Cardiac muscle cell (in vitro differentiated cells and primary cell): Measurements from ENCODE around the gene ANO6. TPM values are rescaled to one million over a fixed set of nuclear protein-coding genes. Genes with fewer than 3 reads are reported as not detected.

ENCODE experiments used
- DNase-seq, 2 donors: peaks; one replicate each; pipeline versions ENCODE4 v3.0.0 to v3.0.0-alpha.2; 2010 to 2017; ENCODE audit warnings: low read depth in 1 of 2, low spot score in 1 of 2
- H3K27ac ChIP-seq: fragments of 200-600 bp; sonication (generic); 2 replicates; pipeline ENCODE4 v1.5.1; 2016
- H3K27me3 ChIP-seq: fragments of 200-600 bp; sonication (generic); 2 replicates; pipeline ENCODE4 v1.6.0; 2016; ENCODE audit warnings: control low read depth
- H3K36me3 ChIP-seq: fragments of 200-600 bp; sonication (generic); 2 replicates; pipeline ENCODE4 v1.5.1; 2016; ENCODE audit warnings: control low read depth
- H3K4me1 ChIP-seq: fragments of 200-600 bp; sonication (generic); 2 replicates; pipeline ENCODE4 v1.8.1; 2017; ENCODE audit warnings: low read depth, mild to moderate bottlenecking, mixed run types
- H3K4me3 ChIP-seq: fragments of 200-600 bp; sonication (generic); 2 replicates; pipeline ENCODE4 v1.5.1; 2016; ENCODE audit warnings: mild to moderate bottlenecking
- H3K9me3 ChIP-seq: fragments of 200-600 bp; sonication (generic); 2 replicates; pipeline ENCODE4 v1.5.1; 2017; ENCODE audit warnings: low read depth, mild to moderate bottlenecking, control low read depth
- CTCF ChIP-seq: IDR thresholded peaks from 2 replicates; pipeline ENCODE4 v1.5.1; 2012; ENCODE audit warnings: low read depth, mild to moderate bottlenecking, low read length
- polyA plus RNA-seq: library from polyadenylated mRNA; unstranded; fragments of >200 nt; fragmentation: Nextera tagmentation; extraction: Ambion mirVana; gene quantifications from 2 replicates; pipeline ENCODE4 v1.2.1, GENCODE V29; 2016
- total RNA-seq: library from RNA; depleted of rRNA; stranded (reverse); fragments of >200 nt; gene quantifications from 2 replicates; pipeline ENCODE4 v1.2.3, GENCODE V29; 2016

The ANO6 gene
- total and polyA plus RNA-seq, 2 experiments from 2014 or later, result 36.0 to 50.8 TPM

DNA sequence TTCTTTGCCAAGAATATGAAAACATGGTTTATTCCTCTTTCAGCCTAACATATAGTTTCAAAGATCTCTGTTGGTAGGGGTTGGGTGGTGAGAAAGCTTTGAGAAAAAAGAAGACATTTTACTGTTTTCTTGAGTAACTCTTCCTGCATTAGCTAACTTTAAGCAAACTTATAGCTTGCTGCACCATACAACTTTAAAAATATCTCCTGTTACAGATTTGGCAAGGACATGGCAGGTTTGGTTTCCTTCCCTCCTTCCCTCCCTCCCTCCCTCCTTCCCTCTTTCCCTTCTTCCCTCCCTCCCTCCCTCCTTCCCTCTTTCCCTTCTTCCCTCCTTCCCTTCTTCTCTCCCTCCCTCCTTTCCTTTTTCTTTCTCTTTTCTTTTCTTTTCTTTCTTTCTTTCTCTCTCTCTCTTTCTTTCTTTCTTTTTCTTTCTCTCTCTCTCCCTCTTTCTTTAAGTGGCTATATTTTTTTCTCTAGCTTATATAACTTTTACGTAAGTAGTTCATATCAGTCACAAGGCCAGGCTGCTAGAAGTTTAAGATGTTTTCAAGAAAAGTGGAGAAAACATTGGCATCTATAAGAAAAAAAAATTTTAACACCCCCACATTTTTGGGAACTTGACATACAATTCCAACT, 26.0 kb upstream of the ANO6 start:
- H3K27me3 ChIP-seq, result no peaks in the 10 kb centered on the region
- no peak overlapping the region for H3K4me3 ChIP-seq
- H3K9me3 ChIP-seq, result no peaks in the 10 kb centered on the region
- H3K36me3 ChIP-seq, result no peaks in the 10 kb centered on the region
- no peak for TF ChIP-seq CTCF
- DNase-seq, result no peak
- H3K4me1 ChIP-seq, result peaks cover 18% of the 10 kb centered on the region
- no peak overlapping the region for H3K27ac ChIP-seq

- H3K9me3 ChIP-seq, result no peaks in the 10 kb centered on the region
- no peaks in the 10 kb centered on the region for H3K36me3 ChIP-seq
- no peak overlapping the region for H3K27ac ChIP-seq
- no peak overlapping the region for H3K4me3 ChIP-seq
- H3K4me1 ChIP-seq, result peaks cover 18% of the 10 kb centered on the region
- peak in 1 of 2 donors; percentile 39 for DNase-seq
- H3K27me3 ChIP-seq, result no peaks in the 10 kb centered on the region
- no peak for TF ChIP-seq CTCF
Observed at GRCh38 chr12:45191239-45191638, 24.7 kb upstream of the ANO6 start.

DNA sequence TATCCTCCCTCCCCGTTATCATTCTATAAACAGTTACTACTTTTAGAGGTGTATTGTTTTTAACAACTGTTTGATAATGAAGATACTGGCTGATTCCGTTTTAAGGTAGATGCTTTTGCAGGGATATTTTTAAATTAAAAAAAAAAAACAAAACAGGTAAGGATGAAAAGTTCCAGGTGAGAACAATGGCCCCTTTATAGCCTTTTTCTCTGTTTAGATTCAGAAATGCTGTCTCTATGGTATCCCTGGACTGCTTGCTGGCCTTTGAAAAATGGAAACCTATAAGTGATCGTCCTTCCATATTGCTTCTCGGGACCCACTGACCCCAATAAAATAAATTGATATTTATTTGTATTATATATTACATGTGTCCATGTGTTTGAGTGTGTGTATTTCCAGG, 23.2 kb upstream of the ANO6 start:
- Histone ChIP-seq H3K27me3 (no peaks in the 10 kb centered on the region), H3K9me3 (no peaks in the 10 kb centered on the region), H3K27ac (peak overlapping the region; percentile 65), H3K4me1 (peaks cover 10% of the 10 kb centered on the region), H3K4me3 (no peak overlapping the region), H3K36me3 (no peaks in the 10 kb centered on the region)
- no peak for DNase-seq
- TF ChIP-seq CTCF, result no peak

GRCh38 chr12:45200491-45201043, 15.3 kb upstream of the ANO6 start:
- Histone ChIP-seq H3K36me3 (no peaks in the 10 kb centered on the region), H3K9me3 (no peaks in the 10 kb centered on the region), H3K27me3 (no peaks in the 10 kb centered on the region), H3K4me1 (no peaks in the 10 kb centered on the region), H3K27ac (no peak overlapping the region), H3K4me3 (no peak overlapping the region)
- TF ChIP-seq CTCF, result no peak
- peak in 1 of 2 donors; percentile 66 for DNase-seq

- Histone ChIP-seq H3K36me3 (no peaks in the 10 kb centered on the region), H3K4me3 (no peak overlapping the region), H3K4me1 (no peaks in the 10 kb centered on the region), H3K27me3 (no peaks in the 10 kb centered on the region), H3K27ac (no peak overlapping the region), H3K9me3 (no peaks in the 10 kb centered on the region)
- DNase-seq, result no peak
- no peak for TF ChIP-seq CTCF
Observed at GRCh38 chr12:45203767-45204166, 12.1 kb upstream of the ANO6 start.
